IMR-90 (cell line): ENCODE results near the gene RNF145. TPM values are rescaled to one million over a fixed set of nuclear protein-coding genes. Genes with fewer than 3 reads are reported as not detected.

ENCODE experiments used
- ATAC-seq: fragments of 200-7000 bp; cut with Tn5 transposase; 2 replicates; pipeline ENCODE4 v1.9.1; 2020; ENCODE audit warnings: low read depth, mild to moderate bottlenecking, moderate library complexity
- BruUV-seq: library from RNA; stranded (reverse); fragments of 400-500 nt; replicated peaks from 2 replicates; lab custom pipeline; 2021; lab: Mats Ljungman, UMichigan
- CTCF ChIA-PET: fragments of 300-600 bp; formaldehyde crosslinking; extraction: SDS; loops from one replicate; lab custom pipeline; 2021; ENCODE audit warnings: antibody characterized with exemption; lab: Yijun Ruan, JAX
- POLR2A ChIA-PET: fragments of 300-600 bp; sonication (Branson Sonifier 250); formaldehyde crosslinking; loops from one replicate; lab custom pipeline; 2022; ENCODE audit warnings: antibody characterized with exemption; ENCODE audit not compliant: unreplicated experiment; lab: Charles Lee
- DNase-seq: peaks from one replicate; pipeline ENCODE4 v3.0.0; 2013
- H2AFZ ChIP-seq: replicated peaks from 2 replicates; pipeline ENCODE3; 2013; ENCODE audit warnings: low read length, mild to moderate bottlenecking; ENCODE audit not compliant: poor library complexity
- H2AK5ac ChIP-seq: 2 replicates; pipeline ENCODE4 v1.6.1; 2013; ENCODE audit warnings: low read depth, low read length, inconsistent platforms
- H2AK9ac ChIP-seq: replicated peaks from 2 replicates; pipeline ENCODE3; 2013; ENCODE audit warnings: mild to moderate bottlenecking, low read depth, low read length, moderate library complexity; ENCODE audit not compliant: poor library complexity
- H2BK120ac ChIP-seq: 2 replicates; pipeline ENCODE4 v1.6.1; 2013; ENCODE audit warnings: low read depth, low read length, inconsistent platforms
- H2BK15ac ChIP-seq: 3 replicates; pipeline ENCODE4 v1.6.1; 2013; ENCODE audit warnings: low read depth, low read length, inconsistent platforms
- H2BK20ac ChIP-seq: 2 replicates; pipeline ENCODE4 v1.6.1; 2013; ENCODE audit warnings: low read depth, mild to moderate bottlenecking, inconsistent platforms, low read length, moderate library complexity
- H2BK5ac ChIP-seq: 2 replicates; pipeline ENCODE4 v1.6.1; 2013; ENCODE audit warnings: mild to moderate bottlenecking, low read depth, low read length, inconsistent platforms; ENCODE audit not compliant: poor library complexity, severe bottlenecking
- H3K14ac ChIP-seq: replicated peaks from 2 replicates; pipeline ENCODE4 v1.6.1; 2013; ENCODE audit warnings: low read depth, low read length, inconsistent platforms
- H3K18ac ChIP-seq: 2 replicates; pipeline ENCODE4 v1.6.1; 2013; ENCODE audit warnings: low read depth, low read length, control low read depth
- H3K23ac ChIP-seq: 2 replicates; pipeline ENCODE4 v1.6.1; 2013; ENCODE audit warnings: low read depth, low read length, inconsistent platforms
- H3K27ac ChIP-seq: 2 replicates; pipeline ENCODE4 v1.5.1; 2013; ENCODE audit warnings: mild to moderate bottlenecking, control low read depth, low read length; ENCODE audit not compliant: insufficient read depth
- H3K27me3 ChIP-seq: 2 replicates; pipeline ENCODE4 v1.6.1; 2013; ENCODE audit warnings: low read length; ENCODE audit not compliant: control insufficient read depth, insufficient read depth
- H3K36me3 ChIP-seq: 2 replicates; pipeline ENCODE4 v1.6.1; 2013; ENCODE audit warnings: low read length, mixed read lengths; ENCODE audit not compliant: control insufficient read depth, insufficient read depth
- H3K4ac ChIP-seq: 2 replicates; pipeline ENCODE4 v1.6.1; 2013; ENCODE audit warnings: low read depth, low read length, inconsistent platforms
- H3K4me1 ChIP-seq: 2 replicates; pipeline ENCODE4 v1.6.1; 2013; ENCODE audit warnings: low read length, mixed read lengths; ENCODE audit not compliant: control insufficient read depth, insufficient read depth
- H3K4me2 ChIP-seq: 2 replicates; pipeline ENCODE4 v1.6.1; 2013; ENCODE audit warnings: low read depth, mild to moderate bottlenecking, control low read depth, low read length, moderate library complexity
- H3K4me3 ChIP-seq: 2 replicates; pipeline ENCODE4 v1.5.1; 2013; ENCODE audit warnings: low read depth, mild to moderate bottlenecking, control low read depth, low read length, moderate library complexity; ENCODE audit not compliant: insufficient read depth
- H3K56ac ChIP-seq: 2 replicates; pipeline ENCODE4 v1.6.1; 2013; ENCODE audit warnings: low read length, inconsistent platforms; ENCODE audit not compliant: insufficient read depth; ENCODE audit errors: extremely low read depth
- H3K79me1 ChIP-seq, 2 experiments: 2 replicates each; pipeline ENCODE4 v1.6.1; 2013; ENCODE audit warnings: low read length in 2 of 2, inconsistent platforms in 1 of 2, low read depth in 1 of 2
- H3K9ac ChIP-seq: 2 replicates; pipeline ENCODE4 v1.6.1; 2013; ENCODE audit warnings: low read depth, low read length, control low read depth
- H3K9me1 ChIP-seq: 2 replicates; pipeline ENCODE4 v1.6.1; 2013; ENCODE audit warnings: low read length, inconsistent platforms; ENCODE audit not compliant: insufficient read depth
- H3K9me3 ChIP-seq: 2 replicates; pipeline ENCODE4 v1.6.1; 2013; ENCODE audit warnings: low read length; ENCODE audit not compliant: control insufficient read depth, insufficient read depth
- H4K20me1 ChIP-seq: 2 replicates; pipeline ENCODE4 v1.6.1; 2013; ENCODE audit warnings: low read length, inconsistent platforms; ENCODE audit not compliant: insufficient read depth
- H4K5ac ChIP-seq: 2 replicates; pipeline ENCODE4 v1.6.1; 2013; ENCODE audit warnings: mild to moderate bottlenecking, low read depth, low read length, control low read depth
- H4K8ac ChIP-seq, 2 experiments: 2 replicates each; pipeline ENCODE4 v1.6.1; 2013; ENCODE audit warnings: low read depth in 2 of 2, low read length in 2 of 2, control low read depth in 1 of 2, inconsistent platforms in 1 of 2
- H4K91ac ChIP-seq: 2 replicates; pipeline ENCODE4 v1.6.1; 2013; ENCODE audit warnings: low read depth, low read length, inconsistent platforms; ENCODE audit not compliant: insufficient read depth
- CEBPB ChIP-seq: IDR thresholded peaks from 2 replicates; pipeline ENCODE4 v1.6.1; 2012; ENCODE audit warnings: low read depth, low read length, improper control_type of control experiment
- CTCF ChIP-seq: conservative IDR thresholded peaks from 2 replicates; pipeline ENCODE4 v1.5.1; 2012; ENCODE audit warnings: mild to moderate bottlenecking, low read depth, low read length, improper control_type of control experiment
- ELK1 ChIP-seq: fragments of 150-350 bp; IDR thresholded peaks from 2 replicates; pipeline ENCODE4 v1.6.1; 2016; ENCODE audit warnings: low read depth, mild to moderate bottlenecking, low read length, moderate library complexity, borderline replicate concordance
- FOS ChIP-seq: fragments of 150-350 bp; IDR thresholded peaks from 2 replicates; pipeline ENCODE4 v1.6.1; 2016; ENCODE audit warnings: low read depth, low read length
- MAFK ChIP-seq: IDR thresholded peaks from 2 replicates; pipeline ENCODE4 v1.6.1; 2012; ENCODE audit warnings: low read depth, low read length, improper control_type of control experiment
- MAZ ChIP-seq: IDR thresholded peaks from 2 replicates; pipeline ENCODE4 v1.6.1; 2012; ENCODE audit warnings: low read depth, mild to moderate bottlenecking, low read length, improper control_type of control experiment, moderate library complexity, borderline replicate concordance
- NFE2L2 ChIP-seq: fragments of 150-350 bp; IDR thresholded peaks from 2 replicates; pipeline ENCODE4 v1.6.1; 2016; ENCODE audit warnings: low read depth, mild to moderate bottlenecking, low read length
- RAD21 ChIP-seq: IDR thresholded peaks from 2 replicates; pipeline ENCODE4 v1.6.1; 2012; ENCODE audit warnings: low read length, improper control_type of control experiment
- RCOR1 ChIP-seq: IDR thresholded peaks from 2 replicates; pipeline ENCODE4 v1.6.1; 2012; ENCODE audit warnings: mild to moderate bottlenecking, low read length, improper control_type of control experiment; ENCODE audit not compliant: insufficient replicate concordance
- RFX5 ChIP-seq: IDR thresholded peaks from 2 replicates; pipeline ENCODE4 v1.8.0; 2012; ENCODE audit warnings: low read depth, mild to moderate bottlenecking, low read length, moderate library complexity
- SMC3 ChIP-seq: fragments of 150-350 bp; IDR thresholded peaks from 2 replicates; pipeline ENCODE4 v1.6.1; 2016; ENCODE audit warnings: low read depth, mild to moderate bottlenecking, antibody characterized with exemption, low read length, moderate library complexity
- USF2 ChIP-seq: fragments of 150-350 bp; IDR thresholded peaks from 2 replicates; pipeline ENCODE4 v1.6.1; 2017; ENCODE audit warnings: mild to moderate bottlenecking, antibody characterized with exemption, low read length, low read depth
- WGBS, 2 experiments: methylation state at CpG; one replicate each; pipeline versions ENCODE4 v1.1.5 to v1.1.7; 2013; ENCODE audit warnings: missing lambda C conversion rate in 2 of 2; ENCODE audit not compliant: insufficient read length in 1 of 2; ENCODE audit errors: extremely low coverage in 2 of 2; 5-methylcytosine and 5-hydroxymethylcytosine counted together
- dilution Hi-C: fragments of 300-500 bp; cut with HindIII; formaldehyde crosslinking; loops from one replicate; pipeline ENCODE4 v1.14.3; 2018; ENCODE audit warnings: low sequenced_read_pairs; ENCODE audit not compliant: unreplicated experiment
- in situ Hi-C: fragments of 300-500 bp; cut with MboI; formaldehyde crosslinking; loops from 3 replicates; pipeline ENCODE4 v1.14.3; 2019; ENCODE audit warnings: low sequenced_read_pairs, inconsistent platforms, mixed read lengths
- intact Hi-C: fragments of 100-400 bp; cut with micrococcal nuclease; formaldehyde crosslinking; loops from 2 replicates; pipeline ENCODE4 v1.10.0; 2022
- polyA plus RNA-seq, 3 experiments: library from polyadenylated mRNA; depleted of rRNA; stranded (reverse); fragments of >200 nt; gene quantifications; 2 replicates each; pipeline ENCODE4 v1.2.3, GENCODE V29; 2012; ENCODE audit warnings: low replicate concordance in 1 of 3
- total RNA-seq: library from RNA; depleted of rRNA; stranded (reverse); fragments of >200 nt; gene quantifications from 2 replicates; pipeline ENCODE4 v1.2.3, GENCODE V29; 2012

Gene RNF145
- total and polyA plus RNA-seq, 2 of the 4 experiments (the other 2 are of a cell fraction), result 50.0 to 57.0 TPM

- intact Hi-C loops (loop anchor here (2.0 to 5.0 kb wide), 3 partner anchors 53 to 286 kb away; partner anchors contain the start of gene RNF145), in situ Hi-C loops (loop anchor here (5.0 to 25.0 kb wide), 5 partner anchors 51 to 806 kb away; partner anchors contain the start of genes RNF145 and UBLCP1), dilution Hi-C loops (loop anchor here (25.0 kb wide), 1 partner anchor 106 kb away; the partner anchor contains the start of gene UBLCP1)
- Histone ChIP-seq H2BK5ac (no peak overlapping the region), H3K4me3 (no peak overlapping the region), H2AK9ac (no peak overlapping the region), H2BK20ac (no peak overlapping the region), H4K20me1 (peaks cover 6% of the 10 kb centered on the region; the same call in 1 of the 2 replicates), H3K79me1 (peaks cover 21 to 30% of the 10 kb centered on the region in 2 experiments), H2AFZ (no peak overlapping the region), H3K9ac (no peak overlapping the region), H4K91ac (no peak overlapping the region), H3K9me3 (no peaks in the 10 kb centered on the region), H3K56ac (no peak overlapping the region), H3K4me2 (no peak overlapping the region), H3K14ac (no peak overlapping the region), H3K9me1 (no peaks in the 10 kb centered on the region), H4K8ac (no peak overlapping the region), H3K27me3 (no peaks in the 10 kb centered on the region), H2BK15ac (no peak overlapping the region), H3K36me3 (peaks cover 29% of the 10 kb centered on the region), H3K18ac (no peak overlapping the region), H4K5ac (no peak overlapping the region; the same call in 1 of the 2 replicates), H3K4me1 (peaks cover 5% of the 10 kb centered on the region), H2BK120ac (no peak overlapping the region), H3K27ac (no peak overlapping the region), H3K4ac (no peak overlapping the region), H3K23ac (no peak overlapping the region), H2AK5ac (no peak overlapping the region)
- no peak for TF ChIP-seq NFE2L2
- TF ChIP-seq RCOR1, result no peak
- no peak for TF ChIP-seq MAFK
- TF ChIP-seq ELK1, result no peak
- no peak for TF ChIP-seq RAD21
- TF ChIP-seq CTCF, result no peak
- no peak for TF ChIP-seq RFX5
- TF ChIP-seq FOS, result no peak
- no peak for TF ChIP-seq CEBPB
- no peak for TF ChIP-seq SMC3
- TF ChIP-seq USF2, result no peak
- TF ChIP-seq MAZ, result no peak
- ChIA-PET POLR2A (interaction anchor here (1.3 kb wide), 1 partner anchor 23 kb away, joined by 3 read pairs; no protein-coding TSS in a partner anchor), CTCF (interaction anchor here (1.2 to 1.4 kb wide), 5 partner anchors 12 to 177 kb away, joined by 3 to 5 read pairs (median 4); no protein-coding TSS in a partner anchor)
- ATAC-seq (no peak), DNase-seq (no peak)
- no TSS peak for BruUV-seq
- no CpG with 5 or more reads among the region's 2 CpGs for WGBS, 2 experiments
Observed at GRCh38 chr5:159155960-159156359, 53.4 kb downstream of the RNF145 start.
